Stimulated activated CD8-positive, alpha-beta memory T cell treated with anti-CD3 and anti-CD28 coated beads, Interleukin-15, amount 100 ng/mL, for 48 hours (primary cell): ENCODE results near the gene ADCYAP1R1.

Experiments
- DNase-seq, 2 donors: peaks; one replicate each; pipeline ENCODE4 v3.0.0-alpha.2; 2020; ENCODE audit warnings: low read depth in 2 of 2

The ADCYAP1R1 gene

DNA sequence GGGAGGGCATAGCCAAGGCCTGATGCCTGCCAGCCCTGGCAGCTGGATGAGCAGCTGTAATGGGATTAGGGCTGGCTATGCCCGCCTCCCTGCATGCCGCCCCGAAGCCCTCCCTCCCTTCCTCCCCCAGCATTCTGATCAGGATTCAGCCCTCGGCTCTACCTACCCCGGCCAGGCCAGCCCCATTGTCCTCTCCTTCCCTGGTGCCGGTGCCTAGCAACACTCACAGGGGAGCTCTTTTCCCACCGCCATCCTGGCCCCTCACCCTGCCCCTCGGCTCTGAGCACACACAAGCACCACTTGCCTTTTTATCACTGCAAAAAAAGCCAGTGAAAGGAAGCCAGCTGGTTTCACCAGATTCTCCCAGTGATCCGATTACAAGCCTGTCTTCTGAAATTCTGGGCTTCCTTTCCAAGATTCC is 9.0 kb upstream of the ADCYAP1R1 start:
- DNase-seq: no peak

- DNase-seq: no peak
Observed at GRCh38 chr7:31044529-31044928, 7.6 kb upstream of the ADCYAP1R1 start.

GRCh38 chr7:31046723-31047122 is 5.4 kb upstream of the ADCYAP1R1 start:
- no peak for DNase-seq

- DNase-seq: no peak
Observed at GRCh38 chr7:31047313-31048146, 4.6 kb upstream of the ADCYAP1R1 start.

DNA sequence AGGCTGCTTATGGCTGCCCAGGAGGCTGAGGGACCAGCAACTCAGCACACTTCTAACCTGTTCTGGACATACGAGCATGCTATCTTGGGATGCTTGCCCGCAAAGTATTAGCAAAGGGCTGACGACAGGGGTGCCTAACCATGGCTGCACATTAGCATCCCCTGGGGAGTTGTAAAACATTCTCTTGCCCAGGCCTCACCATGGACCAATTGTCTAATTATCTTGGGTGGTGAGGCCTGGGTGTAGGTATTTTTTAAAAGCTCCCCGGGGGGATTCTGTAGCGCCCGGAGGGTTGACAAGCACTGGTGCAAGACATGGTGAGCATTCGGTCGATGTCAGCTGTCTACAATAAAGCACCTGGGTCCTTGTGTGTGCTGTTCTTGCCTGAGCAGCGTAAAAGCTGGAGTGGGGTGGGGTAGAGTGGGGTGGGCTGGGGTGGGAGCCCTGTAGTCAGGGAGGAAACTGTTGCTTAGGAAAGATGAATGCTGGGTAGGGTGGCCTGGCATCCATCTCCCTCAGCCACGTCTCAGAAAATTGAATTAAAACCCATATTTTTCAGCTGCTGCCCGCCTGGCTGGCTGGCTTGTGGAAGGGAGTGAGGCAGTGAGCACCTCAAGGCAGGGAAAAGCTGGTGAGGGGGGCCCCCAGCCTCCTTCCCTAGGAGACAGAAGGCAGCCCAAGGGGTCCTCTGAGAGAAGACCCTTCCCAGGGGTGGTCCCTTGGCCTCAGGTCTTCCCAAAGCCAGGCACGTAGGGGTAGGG is 2.9 kb upstream of the ADCYAP1R1 start:
- no peak for DNase-seq

DNA sequence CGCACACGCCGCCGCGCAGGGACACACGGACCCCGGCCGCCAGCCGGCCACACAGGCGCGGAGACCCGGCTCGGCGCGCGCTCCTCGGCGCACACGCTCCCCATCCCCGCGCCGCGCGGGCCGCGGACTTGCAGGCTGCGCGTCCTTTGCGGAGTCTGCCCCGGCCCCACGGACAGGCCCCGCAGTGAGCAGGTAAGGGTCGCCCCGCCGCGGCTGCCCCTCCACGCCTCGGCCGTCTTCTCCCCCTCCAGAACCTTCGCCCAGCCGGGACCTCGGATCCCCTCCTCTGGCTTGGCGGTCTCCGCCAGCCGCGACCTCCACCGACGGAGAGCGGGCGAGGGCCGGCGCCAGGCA is 356 bp downstream of the ADCYAP1R1 start:
- no peak for DNase-seq

- DNase-seq: no peak
Observed at GRCh38 chr7:31052841-31053601, 913 bp downstream of the ADCYAP1R1 start.

DNA sequence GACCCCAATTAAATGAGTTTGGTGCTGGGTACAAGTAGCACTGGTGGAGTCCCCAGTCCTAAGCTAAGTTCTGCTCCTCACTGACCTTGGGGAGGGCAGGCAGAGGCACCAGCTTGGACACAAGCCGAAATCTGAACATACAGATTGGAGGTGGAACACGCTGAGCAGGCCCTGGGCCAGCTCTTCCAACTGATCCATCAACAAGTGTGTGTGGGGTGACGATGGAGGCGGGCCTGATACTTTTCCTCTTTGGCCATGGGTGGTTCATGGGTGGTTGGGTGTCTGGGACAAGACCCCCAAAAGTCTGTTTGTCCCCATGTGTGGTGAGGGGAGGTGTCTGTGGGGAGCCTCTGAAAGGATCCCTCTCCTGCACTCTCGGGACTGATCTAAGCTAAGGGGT is 1.9 kb downstream of the ADCYAP1R1 start:
- no peak for DNase-seq

DNA sequence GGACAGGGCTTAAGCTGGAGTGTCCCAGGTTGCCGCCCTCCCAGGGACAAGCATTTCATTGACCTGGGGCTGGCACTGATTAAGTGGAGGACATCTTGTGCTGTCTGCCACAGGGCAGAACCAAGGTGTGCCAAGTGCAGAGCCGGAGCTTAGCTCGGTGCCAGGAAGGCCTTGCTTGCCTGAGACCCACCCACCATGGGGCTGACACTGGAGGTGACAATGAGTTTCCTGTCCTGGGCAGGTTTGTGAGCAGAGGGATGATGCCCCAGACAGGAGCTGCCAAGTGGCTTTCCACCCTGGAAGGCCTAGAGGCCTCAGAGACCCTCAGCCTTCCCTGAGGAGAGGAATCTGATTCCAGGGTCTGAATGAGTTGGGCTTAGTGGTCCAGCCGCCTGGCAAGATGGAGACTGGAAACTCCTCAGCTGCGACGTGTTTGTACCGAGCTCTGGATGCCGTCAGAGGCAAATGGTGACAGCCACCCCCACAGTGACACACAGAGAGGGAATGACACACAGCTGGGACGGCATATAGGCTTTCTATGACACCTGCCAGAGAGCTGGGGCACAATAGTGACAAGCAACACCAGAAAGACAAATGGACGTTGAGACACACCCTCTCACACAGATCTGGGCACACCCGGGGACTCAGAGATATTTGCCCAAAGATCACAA is 2.6 kb downstream of the ADCYAP1R1 start:
- no peak for DNase-seq

DNA sequence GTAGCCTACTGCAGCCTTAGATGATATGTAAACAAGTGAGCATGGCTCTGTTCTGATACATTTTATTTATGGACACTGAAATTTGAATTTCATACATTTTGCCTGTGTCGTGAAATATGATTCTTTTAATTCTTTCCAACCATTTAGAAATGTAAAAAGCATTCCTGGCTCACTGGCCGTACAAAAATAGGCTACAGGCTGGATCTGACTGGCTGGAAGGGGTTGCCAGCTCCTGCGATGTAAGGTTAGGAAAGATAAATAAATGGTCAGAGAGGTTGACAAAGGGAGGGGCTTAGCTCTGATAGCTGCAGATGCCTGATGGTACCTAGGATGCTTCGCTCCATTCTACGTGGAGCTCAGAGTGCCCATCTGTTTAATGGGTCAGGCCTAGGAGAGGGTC is 3.4 kb downstream of the ADCYAP1R1 start:
- no peak for DNase-seq

DNA sequence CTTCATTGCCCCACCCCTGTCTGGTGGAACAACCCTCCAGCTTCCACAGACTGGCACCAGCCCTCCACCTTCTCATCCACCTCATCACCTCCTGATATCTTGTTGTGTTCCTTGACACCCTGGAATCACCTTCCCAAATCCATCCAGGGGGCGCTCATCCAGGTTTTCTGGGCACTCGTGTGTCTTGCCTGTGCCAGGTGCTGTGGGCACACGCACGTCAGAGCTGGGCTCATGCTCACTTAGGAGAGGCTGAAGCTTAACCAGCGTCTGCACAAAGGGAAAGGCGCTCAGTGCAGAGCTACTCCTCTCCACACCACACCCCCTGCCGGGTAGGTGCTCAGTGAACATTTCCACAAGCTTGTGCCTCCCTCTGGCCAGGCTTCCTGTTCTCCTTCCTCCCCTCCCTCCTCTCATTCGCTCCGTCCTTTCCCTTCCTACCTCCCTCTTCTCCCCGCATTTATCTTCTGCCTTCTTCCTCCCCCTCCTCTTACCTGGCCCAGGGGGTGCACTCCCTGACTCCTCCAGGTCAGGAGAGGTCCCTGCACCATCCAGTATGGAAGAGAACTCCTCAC is 4.8 kb downstream of the ADCYAP1R1 start:
- no peak for DNase-seq

GRCh38 chr7:31058122-31058521 is 6.0 kb downstream of the ADCYAP1R1 start:
- no peak for DNase-seq

DNA sequence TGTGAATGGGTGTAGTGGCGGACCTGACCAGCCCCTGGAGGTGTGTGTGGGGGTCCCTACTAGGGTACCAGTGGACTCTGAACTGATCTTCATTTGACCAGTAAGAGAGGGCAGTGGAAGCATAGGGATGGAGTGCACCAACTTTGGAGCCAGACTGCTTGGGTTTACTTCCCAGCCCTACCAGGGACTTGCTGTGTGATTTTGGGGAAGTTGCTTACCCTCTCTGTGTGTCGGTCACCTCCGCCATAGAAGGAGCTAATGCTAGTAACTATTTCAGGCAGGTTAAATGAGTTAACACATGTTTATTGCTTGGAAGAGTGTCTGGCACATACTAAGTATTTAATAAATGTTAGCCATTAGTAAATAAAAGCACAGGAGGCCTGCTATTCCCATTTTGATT is 6.6 kb downstream of the ADCYAP1R1 start:
- DNase-seq: no peak

DNA sequence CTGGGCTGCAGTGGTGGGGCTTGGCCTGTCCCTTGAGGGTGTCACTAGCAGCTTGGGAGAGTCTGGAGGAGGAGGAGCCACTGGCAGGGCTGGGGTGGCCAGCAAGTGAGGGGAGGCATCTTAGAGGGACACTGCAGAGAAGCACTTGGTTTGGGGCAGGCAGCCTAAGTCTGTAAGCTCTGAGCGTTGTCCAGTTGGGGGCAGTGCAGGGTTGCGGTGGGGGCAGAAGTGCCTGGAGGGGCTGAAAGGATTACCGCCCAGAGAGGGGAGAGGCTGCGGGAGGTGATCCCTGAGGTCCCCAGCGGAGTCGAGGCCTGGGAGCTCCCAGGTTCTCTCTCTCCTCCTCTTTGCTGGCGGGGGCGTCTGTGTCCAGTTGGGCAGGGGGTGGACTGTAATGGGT is 7.4 kb downstream of the ADCYAP1R1 start:
- no peak for DNase-seq

DNA sequence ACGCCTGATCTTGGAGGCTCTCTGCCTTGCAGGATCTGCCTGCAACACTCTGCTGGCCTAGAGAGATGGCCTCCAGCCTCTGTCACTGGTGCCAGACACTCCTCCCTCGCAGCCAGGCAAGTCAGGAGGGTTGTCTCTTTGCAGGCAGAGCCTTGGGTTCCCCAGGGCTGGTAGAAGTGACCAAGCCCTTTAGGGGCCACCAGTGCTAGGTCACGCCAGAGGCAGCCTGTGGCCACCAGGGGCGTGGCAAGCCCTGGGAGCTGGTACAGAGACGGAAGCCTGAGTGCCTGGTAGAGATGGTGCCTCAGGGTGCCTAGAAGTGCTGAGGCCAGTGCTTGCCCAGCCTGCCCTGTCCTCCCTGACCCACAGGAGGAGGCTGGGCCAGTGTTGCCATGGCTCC is 9.1 kb downstream of the ADCYAP1R1 start:
- DNase-seq: no peak

GRCh38 chr7:31062746-31063435 is 10.8 kb downstream of the ADCYAP1R1 start:
- no peak for DNase-seq

GRCh38 chr7:31065021-31065593 is 13.0 kb downstream of the ADCYAP1R1 start:
- DNase-seq: no peak

GRCh38 chr7:31065840-31066239 is 13.7 kb downstream of the ADCYAP1R1 start:
- DNase-seq: no peak

- no peak for DNase-seq
Observed at GRCh38 chr7:31066516-31067130, 14.5 kb downstream of the ADCYAP1R1 start.

DNA sequence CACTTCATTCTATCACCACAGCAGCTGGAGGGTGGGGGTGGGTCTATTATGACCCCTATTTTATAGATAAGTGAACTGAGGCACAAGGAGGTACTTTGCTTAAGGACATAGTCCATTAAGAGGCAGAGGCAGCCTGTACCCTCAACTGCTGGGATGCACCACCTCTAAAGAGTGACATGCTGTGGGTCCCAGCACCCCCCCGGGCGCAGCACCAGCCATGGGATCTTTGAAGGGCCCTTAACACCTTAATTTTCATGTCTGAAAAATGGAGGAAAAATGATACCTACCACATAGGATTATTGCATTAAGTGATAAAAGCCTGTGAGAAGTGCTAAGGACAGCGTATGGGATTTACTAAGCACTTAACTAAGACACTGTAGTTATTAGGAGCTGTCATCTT is 15.4 kb downstream of the ADCYAP1R1 start:
- no peak for DNase-seq
